GM23338 (cell line): ENCODE measurements around the gene SPDYA. TPM values are rescaled to one million over a fixed set of nuclear protein-coding genes. Genes with fewer than 3 reads are reported as not detected.

Source experiments
- ATAC-seq: fragments of 200-7000 bp; cut with Tn5 transposase; 3 replicates; pipeline ENCODE4 v1.9.1; 2020
- DNase-seq: peaks from one replicate; pipeline ENCODE4 v3.0.0-alpha.2; 2015; ENCODE audit warnings: low spot score
- H2AFZ ChIP-seq: fragments of 200-600 bp; sonication (generic); 2 replicates; pipeline ENCODE4 v1.8.0; 2016; ENCODE audit warnings: antibody characterized with exemption, mild to moderate bottlenecking, moderate library complexity
- H3F3A ChIP-seq: fragments of 200-600 bp; sonication (generic); replicated peaks from 2 replicates; pipeline ENCODE4 v1.8.0; 2017; ENCODE audit warnings: antibody characterized with exemption, mixed run types, low read depth
- H3K27ac ChIP-seq: fragments of 200-600 bp; sonication (generic); 2 replicates; pipeline ENCODE4 v1.6.1; 2016; ENCODE audit warnings: low read depth
- H3K27me3 ChIP-seq: fragments of 200-600 bp; sonication (generic); 2 replicates; pipeline ENCODE4 v1.8.0; 2016; ENCODE audit warnings: mild to moderate bottlenecking, mixed run types, moderate library complexity; ENCODE audit not compliant: insufficient read depth
- H3K36me3 ChIP-seq: fragments of 200-600 bp; sonication (generic); 2 replicates; pipeline ENCODE4 v1.8.0; 2016; ENCODE audit warnings: mild to moderate bottlenecking; ENCODE audit not compliant: insufficient read depth
- H3K4me1 ChIP-seq: fragments of 200-600 bp; sonication (generic); 2 replicates; pipeline ENCODE4 v1.8.0; 2016; ENCODE audit warnings: mild to moderate bottlenecking, moderate library complexity; ENCODE audit not compliant: insufficient read depth
- H3K4me2 ChIP-seq: fragments of 200-600 bp; sonication (generic); 2 replicates; pipeline ENCODE4 v1.7.1; 2017; ENCODE audit warnings: mixed run types
- H3K4me3 ChIP-seq: fragments of 200-600 bp; sonication (generic); 2 replicates; pipeline ENCODE4 v1.6.1; 2016; ENCODE audit warnings: mixed run types
- H3K79me2 ChIP-seq: fragments of 200-600 bp; sonication (generic); replicated peaks from 2 replicates; pipeline ENCODE4 v1.8.0; 2017; ENCODE audit warnings: mild to moderate bottlenecking; ENCODE audit not compliant: insufficient read depth
- H3K9me2 ChIP-seq: fragments of 200-600 bp; sonication (generic); 2 replicates; pipeline ENCODE4 v1.8.0; 2017; ENCODE audit not compliant: insufficient read depth
- H4K20me1 ChIP-seq: fragments of 200-600 bp; sonication (generic); replicated peaks from 2 replicates; pipeline ENCODE4 v1.8.0; 2017; ENCODE audit warnings: mild to moderate bottlenecking; ENCODE audit not compliant: insufficient read depth
- H3K27ac Mint-ChIP-seq: 2 replicates; pipeline ENCODE4 v1.8.0; 2020; ENCODE audit warnings: inconsistent platforms, mild to moderate bottlenecking, moderate library complexity, mixed read lengths
- H3K27me3 Mint-ChIP-seq: 3 replicates; pipeline ENCODE4 v1.8.0; 2022; ENCODE audit warnings: low read depth, mild to moderate bottlenecking, moderate library complexity, mixed read lengths, inconsistent platforms; ENCODE audit not compliant: insufficient read depth, poor library complexity
- H3K36me3 Mint-ChIP-seq: 3 replicates; pipeline ENCODE4 v1.8.0; 2021; ENCODE audit warnings: low read depth, mild to moderate bottlenecking, inconsistent platforms, moderate library complexity, mixed read lengths
- H3K4me1 Mint-ChIP-seq: 3 replicates; pipeline ENCODE4 v1.8.0; 2020; ENCODE audit warnings: mild to moderate bottlenecking, inconsistent platforms, mixed read lengths
- H3K4me3 Mint-ChIP-seq: 3 replicates; pipeline ENCODE4 v1.8.0; 2021; ENCODE audit warnings: moderate library complexity, mild to moderate bottlenecking, inconsistent platforms, mixed read lengths
- H3K9me3 Mint-ChIP-seq: 3 replicates; pipeline ENCODE4 v1.8.0; 2020; ENCODE audit warnings: moderate library complexity, mild to moderate bottlenecking, inconsistent platforms, mixed read lengths
- CREB1 ChIP-seq: fragments of 250-450 bp; sonication (Bioruptor Pico); IDR thresholded peaks from 2 replicates; pipeline ENCODE4 v1.5.0; 2020; ENCODE audit warnings: low read depth, mild to moderate bottlenecking, moderate library complexity
- EZH2 ChIP-seq: fragments of 200-600 bp; sonication (generic); IDR thresholded peaks from one replicate; pipeline ENCODE4 v1.8.0; 2017; ENCODE audit warnings: antibody characterized with exemption, mild to moderate bottlenecking, low read depth; ENCODE audit not compliant: unreplicated experiment
- EZH2phosphoT487 ChIP-seq: fragments of 200-600 bp; sonication (generic); IDR thresholded peaks from one replicate; pipeline ENCODE4 v1.8.1; 2018; ENCODE audit warnings: antibody characterized with exemption; ENCODE audit not compliant: unreplicated experiment
- JUNB ChIP-seq: IDR thresholded peaks from one replicate; pipeline ENCODE4 v1.6.1; 2016; ENCODE audit warnings: antibody characterized with exemption; ENCODE audit not compliant: unreplicated experiment
- NANOG ChIP-seq: IDR thresholded peaks from 2 replicates; pipeline ENCODE4 v1.6.1; 2016; ENCODE audit warnings: antibody characterized with exemption, borderline replicate concordance
- POLR2AphosphoS5 ChIP-seq: IDR thresholded peaks from 2 replicates; pipeline ENCODE4 v1.6.1; 2016; ENCODE audit warnings: antibody characterized with exemption, low read depth
- STAT1 ChIP-seq: IDR thresholded peaks from one replicate; pipeline ENCODE4 v1.6.1; 2016; ENCODE audit warnings: antibody characterized with exemption; ENCODE audit not compliant: unreplicated experiment
- ZNF114 ChIP-seq: fragments of 250-450 bp; sonication (Bioruptor Pico); IDR thresholded peaks from 2 replicates; pipeline ENCODE4 v1.5.0; 2020; ENCODE audit warnings: mild to moderate bottlenecking, moderate library complexity
- ZNF331 ChIP-seq: fragments of 250-450 bp; sonication (Bioruptor Pico); IDR thresholded peaks from 2 replicates; pipeline ENCODE4 v1.5.0; 2020; ENCODE audit warnings: low read depth, mild to moderate bottlenecking, moderate library complexity
- polyA plus RNA-seq: library from polyadenylated mRNA; unstranded; fragments of >200 nt; fragmentation: Nextera tagmentation; extraction: Ambion mirVana; gene quantifications from 2 replicates; pipeline ENCODE4 v1.2.1, GENCODE V29; 2016
- total RNA-seq: library from RNA; depleted of rRNA; stranded (reverse); fragments of >200 nt; shearing (Covaris generic); gene quantifications from 2 replicates; pipeline ENCODE4 v1.2.3, GENCODE V29; 2014
- TF ChIP-seq, protein P1 (sequence below): IDR thresholded peaks from one replicate; pipeline ENCODE4 v1.6.1; 2018; ENCODE audit warnings: antibody characterized with exemption; ENCODE audit not compliant: unreplicated experiment
- TF ChIP-seq, protein P2 (sequence below): IDR thresholded peaks from 2 replicates; pipeline ENCODE4 v1.6.1; 2016; ENCODE audit warnings: antibody characterized with exemption
- TF ChIP-seq, protein P3 (sequence below): fragments of 250-450 bp; sonication (Bioruptor Pico); IDR thresholded peaks from 2 replicates; pipeline ENCODE4 v1.5.0; 2020; ENCODE audit warnings: mild to moderate bottlenecking, moderate library complexity
- TF ChIP-seq, protein P4 (sequence below), 2 experiments: fragments of 200-600 bp in 1 of 2; sonication (generic) in 1 of 2; conservative IDR thresholded peaks; 2 replicates each; pipeline versions ENCODE4 v1.5.1 to v1.6.1; 2016 to 2017; ENCODE audit warnings: antibody characterized with exemption in 2 of 2, low read depth in 2 of 2, mild to moderate bottlenecking in 2 of 2, moderate library complexity in 1 of 2

Gene SPDYA
- total and polyA plus RNA-seq, 2 experiments from 2014 or later: 0.42 to 4.0 TPM

DNA sequence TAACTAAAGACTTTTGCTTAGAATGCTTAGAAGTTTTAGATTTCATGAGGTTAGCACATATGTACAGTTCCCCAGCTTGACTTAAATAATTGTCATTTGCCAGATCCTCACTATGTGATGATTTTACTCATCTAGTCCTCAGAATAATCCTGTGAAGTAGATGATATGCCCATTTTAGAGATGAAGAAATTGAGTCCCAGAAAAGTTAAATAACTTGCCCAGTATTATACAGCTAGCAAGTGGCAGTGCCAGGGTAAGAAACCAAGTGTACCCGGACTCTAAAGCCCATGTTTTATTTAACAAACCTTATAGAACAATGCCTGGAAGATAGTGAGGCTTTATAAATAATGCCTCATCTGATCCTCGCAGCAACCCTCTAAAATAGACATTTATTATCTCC, 28.3 kb downstream of the SPDYA start:
- Histone ChIP-seq H3K4me3 (no peak overlapping the region), H3K4me1 (no peaks in the 10 kb centered on the region), H3K27me3 (no peaks in the 10 kb centered on the region), H3K79me2 (no peaks in the 10 kb centered on the region), H3K27ac (no peak overlapping the region), H3F3A (no peaks in the 10 kb centered on the region), H3K36me3 (no peaks in the 10 kb centered on the region), H3K4me2 (no peak overlapping the region), H2AFZ (no peak overlapping the region), H4K20me1 (no peaks in the 10 kb centered on the region; the same call in 1 of the 2 replicates), H3K9me2 (no peaks in the 10 kb centered on the region)
- H3K9me3 Mint-ChIP-seq: no peaks in the 10 kb centered on the region
- H3K36me3 Mint-ChIP-seq: no peaks in the 10 kb centered on the region
- TF ChIP-seq NANOG (no peak), POLR2AphosphoS5 (no peak), CREB1 (no peak), EZH2phosphoT487 (no peak), JUNB (no peak), ZNF114 (CRISPR knock-in tag) (no peak), STAT1 (no peak), ZNF331 (CRISPR knock-in tag) (no peak), EZH2 (no peak)
- TF ChIP-seq, protein P1, sequence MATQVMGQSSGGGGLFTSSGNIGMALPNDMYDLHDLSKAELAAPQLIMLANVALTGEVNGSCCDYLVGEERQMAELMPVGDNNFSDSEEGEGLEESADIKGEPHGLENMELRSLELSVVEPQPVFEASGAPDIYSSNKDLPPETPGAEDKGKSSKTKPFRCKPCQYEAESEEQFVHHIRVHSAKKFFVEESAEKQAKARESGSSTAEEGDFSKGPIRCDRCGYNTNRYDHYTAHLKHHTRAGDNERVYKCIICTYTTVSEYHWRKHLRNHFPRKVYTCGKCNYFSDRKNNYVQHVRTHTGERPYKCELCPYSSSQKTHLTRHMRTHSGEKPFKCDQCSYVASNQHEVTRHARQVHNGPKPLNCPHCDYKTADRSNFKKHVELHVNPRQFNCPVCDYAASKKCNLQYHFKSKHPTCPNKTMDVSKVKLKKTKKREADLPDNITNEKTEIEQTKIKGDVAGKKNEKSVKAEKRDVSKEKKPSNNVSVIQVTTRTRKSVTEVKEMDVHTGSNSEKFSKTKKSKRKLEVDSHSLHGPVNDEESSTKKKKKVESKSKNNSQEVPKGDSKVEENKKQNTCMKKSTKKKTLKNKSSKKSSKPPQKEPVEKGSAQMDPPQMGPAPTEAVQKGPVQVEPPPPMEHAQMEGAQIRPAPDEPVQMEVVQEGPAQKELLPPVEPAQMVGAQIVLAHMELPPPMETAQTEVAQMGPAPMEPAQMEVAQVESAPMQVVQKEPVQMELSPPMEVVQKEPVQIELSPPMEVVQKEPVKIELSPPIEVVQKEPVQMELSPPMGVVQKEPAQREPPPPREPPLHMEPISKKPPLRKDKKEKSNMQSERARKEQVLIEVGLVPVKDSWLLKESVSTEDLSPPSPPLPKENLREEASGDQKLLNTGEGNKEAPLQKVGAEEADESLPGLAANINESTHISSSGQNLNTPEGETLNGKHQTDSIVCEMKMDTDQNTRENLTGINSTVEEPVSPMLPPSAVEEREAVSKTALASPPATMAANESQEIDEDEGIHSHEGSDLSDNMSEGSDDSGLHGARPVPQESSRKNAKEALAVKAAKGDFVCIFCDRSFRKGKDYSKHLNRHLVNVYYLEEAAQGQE: no peak
- TF ChIP-seq, protein P2, sequence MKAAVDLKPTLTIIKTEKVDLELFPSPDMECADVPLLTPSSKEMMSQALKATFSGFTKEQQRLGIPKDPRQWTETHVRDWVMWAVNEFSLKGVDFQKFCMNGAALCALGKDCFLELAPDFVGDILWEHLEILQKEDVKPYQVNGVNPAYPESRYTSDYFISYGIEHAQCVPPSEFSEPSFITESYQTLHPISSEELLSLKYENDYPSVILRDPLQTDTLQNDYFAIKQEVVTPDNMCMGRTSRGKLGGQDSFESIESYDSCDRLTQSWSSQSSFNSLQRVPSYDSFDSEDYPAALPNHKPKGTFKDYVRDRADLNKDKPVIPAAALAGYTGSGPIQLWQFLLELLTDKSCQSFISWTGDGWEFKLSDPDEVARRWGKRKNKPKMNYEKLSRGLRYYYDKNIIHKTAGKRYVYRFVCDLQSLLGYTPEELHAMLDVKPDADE: no peak
- TF ChIP-seq, protein P3, sequence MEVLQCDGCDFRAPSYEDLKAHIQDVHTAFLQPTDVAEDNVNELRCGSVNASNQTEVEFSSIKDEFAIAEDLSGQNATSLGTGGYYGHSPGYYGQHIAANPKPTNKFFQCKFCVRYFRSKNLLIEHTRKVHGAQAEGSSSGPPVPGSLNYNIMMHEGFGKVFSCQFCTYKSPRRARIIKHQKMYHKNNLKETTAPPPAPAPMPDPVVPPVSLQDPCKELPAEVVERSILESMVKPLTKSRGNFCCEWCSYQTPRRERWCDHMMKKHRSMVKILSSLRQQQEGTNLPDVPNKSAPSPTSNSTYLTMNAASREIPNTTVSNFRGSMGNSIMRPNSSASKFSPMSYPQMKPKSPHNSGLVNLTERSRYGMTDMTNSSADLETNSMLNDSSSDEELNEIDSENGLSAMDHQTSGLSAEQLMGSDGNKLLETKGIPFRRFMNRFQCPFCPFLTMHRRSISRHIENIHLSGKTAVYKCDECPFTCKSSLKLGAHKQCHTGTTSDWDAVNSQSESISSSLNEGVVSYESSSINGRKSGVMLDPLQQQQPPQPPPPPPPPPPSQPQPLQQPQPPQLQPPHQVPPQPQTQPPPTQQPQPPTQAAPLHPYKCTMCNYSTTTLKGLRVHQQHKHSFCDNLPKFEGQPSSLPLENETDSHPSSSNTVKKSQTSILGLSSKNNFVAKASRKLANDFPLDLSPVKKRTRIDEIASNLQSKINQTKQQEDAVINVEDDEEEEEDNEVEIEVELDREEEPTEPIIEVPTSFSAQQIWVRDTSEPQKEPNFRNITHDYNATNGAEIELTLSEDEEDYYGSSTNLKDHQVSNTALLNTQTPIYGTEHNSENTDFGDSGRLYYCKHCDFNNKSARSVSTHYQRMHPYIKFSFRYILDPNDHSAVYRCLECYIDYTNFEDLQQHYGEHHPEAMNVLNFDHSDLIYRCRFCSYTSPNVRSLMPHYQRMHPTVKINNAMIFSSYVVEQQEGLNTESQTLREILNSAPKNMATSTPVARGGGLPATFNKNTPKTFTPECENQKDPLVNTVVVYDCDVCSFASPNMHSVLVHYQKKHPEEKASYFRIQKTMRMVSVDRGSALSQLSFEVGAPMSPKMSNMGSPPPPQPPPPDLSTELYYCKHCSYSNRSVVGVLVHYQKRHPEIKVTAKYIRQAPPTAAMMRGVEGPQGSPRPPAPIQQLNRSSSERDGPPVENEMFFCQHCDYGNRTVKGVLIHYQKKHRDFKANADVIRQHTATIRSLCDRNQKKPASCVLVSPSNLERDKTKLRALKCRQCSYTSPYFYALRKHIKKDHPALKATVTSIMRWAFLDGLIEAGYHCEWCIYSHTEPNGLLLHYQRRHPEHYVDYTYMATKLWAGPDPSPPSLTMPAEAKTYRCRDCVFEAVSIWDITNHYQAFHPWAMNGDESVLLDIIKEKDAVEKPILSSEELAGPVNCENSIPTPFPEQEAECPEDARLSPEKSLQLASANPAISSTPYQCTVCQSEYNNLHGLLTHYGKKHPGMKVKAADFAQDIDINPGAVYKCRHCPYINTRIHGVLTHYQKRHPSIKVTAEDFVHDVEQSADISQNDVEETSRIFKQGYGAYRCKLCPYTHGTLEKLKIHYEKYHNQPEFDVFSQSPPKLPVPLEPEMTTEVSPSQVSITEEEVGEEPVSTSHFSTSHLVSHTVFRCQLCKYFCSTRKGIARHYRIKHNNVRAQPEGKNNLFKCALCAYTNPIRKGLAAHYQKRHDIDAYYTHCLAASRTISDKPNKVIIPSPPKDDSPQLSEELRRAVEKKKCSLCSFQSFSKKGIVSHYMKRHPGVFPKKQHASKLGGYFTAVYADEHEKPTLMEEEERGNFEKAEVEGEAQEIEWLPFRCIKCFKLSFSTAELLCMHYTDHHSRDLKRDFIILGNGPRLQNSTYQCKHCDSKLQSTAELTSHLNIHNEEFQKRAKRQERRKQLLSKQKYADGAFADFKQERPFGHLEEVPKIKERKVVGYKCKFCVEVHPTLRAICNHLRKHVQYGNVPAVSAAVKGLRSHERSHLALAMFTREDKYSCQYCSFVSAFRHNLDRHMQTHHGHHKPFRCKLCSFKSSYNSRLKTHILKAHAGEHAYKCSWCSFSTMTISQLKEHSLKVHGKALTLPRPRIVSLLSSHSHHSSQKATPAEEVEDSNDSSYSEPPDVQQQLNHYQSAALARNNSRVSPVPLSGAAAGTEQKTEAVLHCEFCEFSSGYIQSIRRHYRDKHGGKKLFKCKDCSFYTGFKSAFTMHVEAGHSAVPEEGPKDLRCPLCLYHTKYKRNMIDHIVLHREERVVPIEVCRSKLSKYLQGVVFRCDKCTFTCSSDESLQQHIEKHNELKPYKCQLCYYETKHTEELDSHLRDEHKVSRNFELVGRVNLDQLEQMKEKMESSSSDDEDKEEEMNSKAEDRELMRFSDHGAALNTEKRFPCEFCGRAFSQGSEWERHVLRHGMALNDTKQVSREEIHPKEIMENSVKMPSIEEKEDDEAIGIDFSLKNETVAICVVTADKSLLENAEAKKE (CRISPR knock-in tag): no peak
- TF ChIP-seq, protein P4, sequence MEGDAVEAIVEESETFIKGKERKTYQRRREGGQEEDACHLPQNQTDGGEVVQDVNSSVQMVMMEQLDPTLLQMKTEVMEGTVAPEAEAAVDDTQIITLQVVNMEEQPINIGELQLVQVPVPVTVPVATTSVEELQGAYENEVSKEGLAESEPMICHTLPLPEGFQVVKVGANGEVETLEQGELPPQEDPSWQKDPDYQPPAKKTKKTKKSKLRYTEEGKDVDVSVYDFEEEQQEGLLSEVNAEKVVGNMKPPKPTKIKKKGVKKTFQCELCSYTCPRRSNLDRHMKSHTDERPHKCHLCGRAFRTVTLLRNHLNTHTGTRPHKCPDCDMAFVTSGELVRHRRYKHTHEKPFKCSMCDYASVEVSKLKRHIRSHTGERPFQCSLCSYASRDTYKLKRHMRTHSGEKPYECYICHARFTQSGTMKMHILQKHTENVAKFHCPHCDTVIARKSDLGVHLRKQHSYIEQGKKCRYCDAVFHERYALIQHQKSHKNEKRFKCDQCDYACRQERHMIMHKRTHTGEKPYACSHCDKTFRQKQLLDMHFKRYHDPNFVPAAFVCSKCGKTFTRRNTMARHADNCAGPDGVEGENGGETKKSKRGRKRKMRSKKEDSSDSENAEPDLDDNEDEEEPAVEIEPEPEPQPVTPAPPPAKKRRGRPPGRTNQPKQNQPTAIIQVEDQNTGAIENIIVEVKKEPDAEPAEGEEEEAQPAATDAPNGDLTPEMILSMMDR (conservative IDR thresholded peaks at IDR 0.05; ENCODE audit: low read depth in 2 of 2): no peak
- H3K27ac Mint-ChIP-seq: no peak overlapping the region
- no peak overlapping the region for H3K4me3 Mint-ChIP-seq
- H3K4me1 Mint-ChIP-seq: no peaks in the 10 kb centered on the region
- ATAC-seq (no peak), DNase-seq (no peak)
- no peaks in the 10 kb centered on the region for H3K27me3 Mint-ChIP-seq
